ENCODE measurements around the gene DCAF11.

GRCh38 chr14:24106672-24107271, 7.8 kb upstream of the DCAF11 start:
- no peak for TF ChIP-seq EZH2 (IDR thresholded peaks at IDR 0.05; ENCODE audit: insufficient read depth, poor library complexity, severe bottlenecking)
- TF ChIP-seq EZH2phosphoT487 (IDR thresholded peaks at IDR 0.05; ENCODE audit: insufficient read depth, low read depth) = no peak

Data from GM23248 (cell line).